Measurements from ENCODE around the gene ASB5.

DNA sequence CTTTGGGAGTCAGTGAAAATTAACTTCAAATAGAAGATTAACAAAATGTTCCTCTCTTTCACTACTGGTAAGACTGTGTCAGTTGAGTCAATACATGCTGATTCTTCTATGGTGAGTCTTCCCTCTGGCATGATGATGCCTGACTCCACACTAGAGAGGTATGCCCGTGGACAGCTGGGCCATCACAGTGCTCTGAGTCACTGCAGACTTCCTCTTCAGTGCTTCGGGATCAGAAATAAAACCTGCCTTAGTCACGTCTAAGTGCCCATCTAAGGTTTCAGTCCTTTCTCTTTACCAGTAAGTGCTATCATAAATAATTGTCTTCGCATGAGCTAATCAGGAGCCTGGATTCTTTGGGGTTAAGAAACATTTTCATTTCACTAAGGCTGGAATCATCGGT, 1.6 kb upstream of the ASB5 start:
- TF ChIP-seq CTCF (conservative IDR thresholded peaks at IDR 0.05) (no peak), ZFX (IDR thresholded peaks at IDR 0.05) (no peak)

All from C4-2B (cell line).